CD4-positive, alpha-beta memory T cell (primary cell): ENCODE data around the gene AOPEP. TPM values are rescaled to one million over a fixed set of nuclear protein-coding genes. Genes with fewer than 3 reads are reported as not detected.

Source experiments
- CTCF ChIA-PET: fragments of 350-600 bp; sonication (Branson Sonifier 250); formaldehyde crosslinking; loops from one replicate; lab custom pipeline; 2021; ENCODE audit warnings: inconsistent platforms; ENCODE audit not compliant: partially characterized antibody; lab: Charles Lee
- POLR2A ChIA-PET: fragments of 350-600 bp; sonication (Branson Sonifier 250); formaldehyde crosslinking; loops from one replicate; lab custom pipeline; 2021; ENCODE audit not compliant: partially characterized antibody; lab: Charles Lee
- DNase-seq, 5 donors: peaks; one replicate each; pipeline versions ENCODE4 v3.0.0 to v3.0.0-alpha.2; 2020 to 2022; ENCODE audit warnings: mixed read lengths in 1 of 5
- H3K27ac ChIP-seq: one replicate; pipeline ENCODE4 v1.7.0; 2013; ENCODE audit warnings: low read depth, low read length
- H3K27me3 ChIP-seq: 2 replicates; pipeline ENCODE4 v1.7.0; 2013; ENCODE audit warnings: mild to moderate bottlenecking, low read length, moderate library complexity; ENCODE audit not compliant: insufficient read depth
- H3K36me3 ChIP-seq: 2 replicates; pipeline ENCODE4 v1.7.0; 2013; ENCODE audit warnings: mild to moderate bottlenecking, low read length, moderate library complexity; ENCODE audit not compliant: insufficient read depth
- H3K4me1 ChIP-seq: 2 replicates; pipeline ENCODE4 v1.7.0; 2013; ENCODE audit warnings: mild to moderate bottlenecking, low read length, moderate library complexity; ENCODE audit not compliant: insufficient read depth
- H3K4me3 ChIP-seq, 2 donors: one replicate each; pipeline ENCODE4 v1.7.0; 2013; ENCODE audit warnings: low read length in 2 of 2, mild to moderate bottlenecking in 1 of 2
- H3K9me3 ChIP-seq, 2 donors: one replicate each; pipeline ENCODE4 v1.7.0; 2013; ENCODE audit warnings: low read length in 2 of 2, control low read depth in 1 of 2; ENCODE audit not compliant: control insufficient read depth in 1 of 2
- H3K27ac Mint-ChIP-seq, 7 donors: one replicate each; pipeline ENCODE4 v1.8.0; 2020 to 2021; ENCODE audit warnings: mixed read lengths in 7 of 7, mild to moderate bottlenecking in 6 of 7, inconsistent platforms in 3 of 7, moderate library complexity in 3 of 7
- H3K27me3 Mint-ChIP-seq, 2 donors: one replicate each; pipeline ENCODE4 v1.8.0; 2020 to 2021; ENCODE audit warnings: mixed read lengths in 2 of 2
- H3K36me3 Mint-ChIP-seq, 2 donors: one replicate each; pipeline ENCODE4 v1.8.0; 2020 to 2021; ENCODE audit warnings: mixed read lengths in 2 of 2, inconsistent platforms in 1 of 2, mild to moderate bottlenecking in 1 of 2
- H3K4me1 Mint-ChIP-seq, 4 donors: one replicate each; pipeline ENCODE4 v1.8.0; 2020 to 2021; ENCODE audit warnings: mixed read lengths in 4 of 4, mild to moderate bottlenecking in 1 of 4
- H3K4me3 Mint-ChIP-seq, 8 donors: one replicate each; pipeline ENCODE4 v1.8.0; 2020 to 2021; ENCODE audit warnings: mixed read lengths in 8 of 8, mild to moderate bottlenecking in 7 of 8, moderate library complexity in 6 of 8, inconsistent platforms in 3 of 8
- H3K9me3 Mint-ChIP-seq, 8 donors: one replicate each; pipeline ENCODE4 v1.8.0; 2020 to 2021; ENCODE audit warnings: mixed read lengths in 8 of 8, mild to moderate bottlenecking in 5 of 8, inconsistent platforms in 3 of 8, moderate library complexity in 1 of 8
- intact Hi-C: fragments of 100-400 bp; cut with micrococcal nuclease; formaldehyde crosslinking; loops from one replicate; pipeline ENCODE4 v1.15.1; 2023
- polyA plus RNA-seq, 2 donors: library from polyadenylated mRNA; unstranded; fragments of 300-500 nt; fragmentation: Illumina TruSeq; gene quantifications; one replicate each; pipeline ENCODE4 v1.2.3, GENCODE V29; 2021
- total RNA-seq, 2 experiments: library from RNA; stranded (reverse); gene quantifications; one replicate each; pipeline ENCODE4 v1.2.3, GENCODE V29; 2021

Gene AOPEP
- total and polyA plus RNA-seq, 4 experiments from 2014 or later: 3.1 to 11.7 (median 7.6) TPM

DNA sequence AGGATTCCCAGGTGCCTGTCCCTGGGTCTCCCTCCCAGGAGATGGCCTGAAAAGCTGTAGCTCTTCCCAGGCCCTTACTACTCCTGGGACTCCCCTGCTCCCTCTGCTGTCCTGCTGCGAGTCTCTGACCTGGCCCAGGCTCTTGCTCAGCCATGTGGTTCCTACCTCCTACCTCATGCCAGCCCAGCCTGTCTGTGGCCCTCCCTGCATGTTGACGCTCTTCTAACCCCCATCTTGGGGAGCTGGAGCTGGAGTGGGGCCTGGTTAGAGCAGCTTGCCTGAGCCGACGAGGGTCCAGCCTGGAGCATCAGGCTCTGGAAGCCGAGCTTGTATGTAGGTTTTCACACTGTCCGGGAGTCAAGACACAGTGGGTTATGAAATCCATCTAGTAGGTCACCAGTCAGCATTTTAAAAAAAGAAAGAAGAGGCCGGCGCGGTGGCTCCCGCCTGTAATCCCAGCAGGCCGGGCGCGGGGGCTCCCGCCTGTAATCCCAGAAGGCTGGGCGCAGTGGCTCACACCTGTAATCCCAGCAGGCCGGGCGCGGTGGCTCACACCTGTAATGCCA, 346.6 kb downstream of the AOPEP start:
- H3K27me3 ChIP-seq: no peaks in the 10 kb centered on the region
- H3K4me3 Mint-ChIP-seq: no peak overlapping the region
- peak overlapping the region in 1 of 7 donors; percentile 41 for H3K27ac Mint-ChIP-seq
- H3K27me3 Mint-ChIP-seq: no peaks in the 10 kb centered on the region
- no peaks in the 10 kb centered on the region for H3K9me3 ChIP-seq
- H3K36me3 ChIP-seq: no peaks in the 10 kb centered on the region
- POLR2A ChIA-PET: no interaction called here
- no peaks in the 10 kb centered on the region for H3K4me1 Mint-ChIP-seq
- CTCF ChIA-PET: interaction anchor here (1.4 to 1.7 kb wide), 2 partner anchors 290 to 392 kb away, joined by 5 to 6 read pairs; no protein-coding TSS in a partner anchor
- no peak for DNase-seq
- no peaks in the 10 kb centered on the region for H3K9me3 Mint-ChIP-seq
- H3K4me1 ChIP-seq: no peaks in the 10 kb centered on the region
- H3K27ac ChIP-seq: no peak overlapping the region
- no peaks in the 10 kb centered on the region for H3K36me3 Mint-ChIP-seq
- intact Hi-C loops: no loop called here
- no peak overlapping the region for H3K4me3 ChIP-seq

DNA sequence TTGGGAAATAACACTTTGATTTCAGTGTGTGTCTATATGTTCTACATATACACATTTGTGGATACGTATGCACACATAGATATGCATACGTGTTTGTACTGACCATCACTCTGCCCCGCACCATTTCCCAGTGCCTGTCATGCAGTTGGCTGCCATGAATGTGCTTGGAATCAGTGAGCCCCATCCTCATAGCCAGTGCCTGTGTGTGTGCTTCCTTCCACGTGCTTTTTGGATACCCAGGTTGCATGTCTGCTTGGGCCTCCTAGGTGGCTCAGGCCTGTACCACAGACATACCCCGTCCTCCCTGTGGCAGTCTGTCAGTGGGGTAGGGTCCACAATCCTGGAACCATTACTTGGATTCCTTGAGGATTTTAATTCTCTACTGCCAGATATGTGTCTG, 347.4 kb downstream of the AOPEP start:
- Histone ChIP-seq H3K27ac (no peak overlapping the region), H3K27me3 (no peaks in the 10 kb centered on the region), H3K36me3 (no peaks in the 10 kb centered on the region), H3K4me1 (no peaks in the 10 kb centered on the region), H3K4me3 (no peak overlapping the region), H3K9me3 (no peaks in the 10 kb centered on the region)
- ChIA-PET POLR2A (no interaction called here), CTCF (no interaction called here)
- H3K27me3 Mint-ChIP-seq: no peaks in the 10 kb centered on the region
- no peaks in the 10 kb centered on the region for H3K36me3 Mint-ChIP-seq
- no peak overlapping the region for H3K27ac Mint-ChIP-seq
- no peak overlapping the region for H3K4me3 Mint-ChIP-seq
- no peaks in the 10 kb centered on the region for H3K4me1 Mint-ChIP-seq
- DNase-seq: no peak
- intact Hi-C loops: no loop called here
- H3K9me3 Mint-ChIP-seq: no peaks in the 10 kb centered on the region

DNA sequence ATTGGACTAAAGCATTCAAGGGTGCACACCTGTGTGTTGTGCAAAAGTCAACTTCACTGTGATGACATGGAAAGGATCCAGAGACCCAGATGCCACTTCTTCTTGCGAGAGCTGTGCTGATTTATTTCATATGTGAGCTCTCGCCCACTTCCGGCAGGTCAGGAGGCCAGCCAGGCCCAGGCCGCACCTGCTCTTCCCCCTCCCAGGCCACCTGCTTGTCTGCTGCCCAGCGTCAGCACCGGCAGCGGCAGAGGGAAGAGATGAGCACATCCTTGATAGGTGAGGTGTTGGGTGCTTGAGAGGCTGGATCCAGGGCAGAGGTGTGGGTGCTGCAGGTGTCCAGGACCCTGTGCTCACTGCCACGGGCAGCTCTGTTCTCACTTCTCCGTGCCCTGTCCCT, 348.1 kb downstream of the AOPEP start:
- H3K4me1 ChIP-seq: no peaks in the 10 kb centered on the region
- CTCF ChIA-PET: interaction anchor here (1.4 kb wide), 1 partner anchor 290 kb away, joined by 3 read pairs; no protein-coding TSS in a partner anchor
- no peak for DNase-seq

DNA sequence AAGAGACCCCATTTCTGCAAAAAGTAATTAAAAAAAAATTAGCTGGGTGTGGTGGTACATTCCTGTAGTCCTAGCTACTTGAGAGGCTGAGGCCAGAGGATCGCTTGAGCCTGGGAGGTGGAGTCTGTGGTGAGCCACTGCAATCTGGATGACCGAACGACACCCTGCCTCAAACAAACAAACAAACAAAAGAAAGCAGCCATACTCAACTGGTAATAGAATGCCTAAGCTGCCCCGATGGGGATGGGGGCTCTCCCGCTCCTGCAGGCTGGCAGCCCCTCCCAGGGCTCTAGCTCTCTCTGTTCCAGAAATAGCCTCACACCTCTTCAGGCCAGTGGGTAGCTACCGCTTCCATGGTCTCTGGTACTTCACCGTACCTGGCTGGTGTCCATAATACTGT, 349.2 kb downstream of the AOPEP start:
- H3K36me3 Mint-ChIP-seq: no peaks in the 10 kb centered on the region
- POLR2A ChIA-PET: no interaction called here
- intact Hi-C loops: no loop called here
- no peak overlapping the region for H3K4me3 ChIP-seq
- H3K4me1 ChIP-seq: no peaks in the 10 kb centered on the region
- no peaks in the 10 kb centered on the region for H3K9me3 ChIP-seq
- H3K27ac Mint-ChIP-seq: no peak overlapping the region
- no peak overlapping the region for H3K27ac ChIP-seq
- no peak for DNase-seq
- H3K36me3 ChIP-seq: no peaks in the 10 kb centered on the region
- no peaks in the 10 kb centered on the region for H3K9me3 Mint-ChIP-seq
- no peaks in the 10 kb centered on the region for H3K4me1 Mint-ChIP-seq
- CTCF ChIA-PET: interaction anchor here (1.4 kb wide), 1 partner anchor 291 kb away, joined by 3 read pairs; no protein-coding TSS in a partner anchor
- no peaks in the 10 kb centered on the region for H3K27me3 Mint-ChIP-seq
- no peaks in the 10 kb centered on the region for H3K27me3 ChIP-seq
- no peak overlapping the region for H3K4me3 Mint-ChIP-seq

More for the DNA sequence above, 348.1 kb downstream of the AOPEP start:
- H3K27me3 ChIP-seq: no peaks in the 10 kb centered on the region
- no peak overlapping the region for H3K4me3 Mint-ChIP-seq
- no peaks in the 10 kb centered on the region for H3K9me3 ChIP-seq
- H3K4me3 ChIP-seq: no peak overlapping the region
- H3K36me3 ChIP-seq: no peaks in the 10 kb centered on the region
- no peaks in the 10 kb centered on the region for H3K4me1 Mint-ChIP-seq
- no peaks in the 10 kb centered on the region for H3K9me3 Mint-ChIP-seq
- no peak overlapping the region for H3K27ac Mint-ChIP-seq
- POLR2A ChIA-PET: no interaction called here
- H3K27me3 Mint-ChIP-seq: no peaks in the 10 kb centered on the region
- no peak overlapping the region for H3K27ac ChIP-seq
- intact Hi-C loops: no loop called here
- H3K36me3 Mint-ChIP-seq: no peaks in the 10 kb centered on the region

DNA sequence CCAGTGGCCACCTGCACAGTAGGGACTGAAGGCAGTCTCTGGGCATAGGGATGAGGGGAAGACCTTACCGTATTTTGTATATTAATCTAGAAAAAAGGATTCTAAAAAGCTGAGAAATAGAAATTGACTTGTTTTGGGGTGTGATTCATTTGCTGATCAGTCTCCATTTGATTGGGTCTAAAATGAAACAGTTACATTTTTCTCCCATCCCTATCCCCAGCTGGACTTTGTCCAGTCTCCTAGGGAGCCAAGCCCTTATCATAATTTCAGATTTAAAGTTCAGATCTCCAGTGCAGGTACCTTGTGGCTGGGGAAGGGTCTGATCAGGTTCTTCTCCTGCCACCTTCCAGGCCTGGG, 350.2 kb downstream of the AOPEP start:
- no peak overlapping the region for H3K27ac ChIP-seq
- H3K27ac Mint-ChIP-seq: peak overlapping the region in 1 of 7 donors; percentile 27
- H3K4me1 ChIP-seq: no peaks in the 10 kb centered on the region
- H3K9me3 Mint-ChIP-seq: no peaks in the 10 kb centered on the region
- no peaks in the 10 kb centered on the region for H3K36me3 ChIP-seq
- no peak for DNase-seq
- intact Hi-C loops: no loop called here
- no peak overlapping the region for H3K4me3 ChIP-seq
- H3K4me1 Mint-ChIP-seq: no peaks in the 10 kb centered on the region
- no peaks in the 10 kb centered on the region for H3K9me3 ChIP-seq
- H3K27me3 ChIP-seq: no peaks in the 10 kb centered on the region
- no peak overlapping the region for H3K4me3 Mint-ChIP-seq
- ChIA-PET POLR2A (no interaction called here), CTCF (no interaction called here)
- H3K27me3 Mint-ChIP-seq: no peaks in the 10 kb centered on the region
- H3K36me3 Mint-ChIP-seq: peaks cover 2 to 4% of the 10 kb centered on the region in 2 donors

DNA sequence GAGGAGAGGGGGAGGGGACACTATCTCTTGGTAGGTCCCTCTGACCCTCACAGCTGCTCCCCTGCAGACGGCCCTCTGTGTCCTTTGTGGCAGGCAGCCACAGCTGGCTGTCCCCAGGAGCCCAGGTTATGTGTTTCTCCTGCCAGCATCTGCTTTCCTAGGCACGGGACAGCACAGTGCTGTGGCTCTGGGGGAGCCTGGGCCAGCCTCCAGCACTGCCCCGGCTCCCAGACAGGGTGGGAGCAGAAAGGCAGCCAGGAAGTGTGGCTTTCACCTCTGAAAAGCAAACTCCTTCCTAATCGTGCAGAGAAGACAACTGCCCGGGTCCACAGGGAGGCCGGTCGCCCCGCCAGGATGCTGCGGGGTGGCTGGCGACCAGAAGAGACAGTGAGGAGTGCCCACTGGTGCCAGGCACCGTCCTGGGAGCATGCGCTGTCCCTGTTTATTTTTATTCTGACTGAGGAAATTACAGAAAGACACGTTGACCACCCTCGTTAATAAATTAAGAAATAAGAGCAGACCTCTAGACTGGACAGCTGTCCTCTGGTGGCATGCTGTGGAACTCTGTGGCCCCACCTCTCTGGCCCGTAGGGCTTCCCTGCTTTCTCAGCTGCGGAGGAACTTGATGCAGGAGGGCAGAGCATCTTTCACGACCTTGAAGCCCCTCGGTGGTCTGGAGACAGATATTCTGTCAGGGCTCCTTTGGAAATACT, 350.7 kb downstream of the AOPEP start:
- H3K27ac Mint-ChIP-seq: no peak overlapping the region
- CTCF ChIA-PET: no interaction called here
- POLR2A ChIA-PET: no interaction called here
- intact Hi-C loops: no loop called here
- H3K27me3 ChIP-seq: no peaks in the 10 kb centered on the region
- H3K9me3 ChIP-seq: no peaks in the 10 kb centered on the region
- no peak overlapping the region for H3K4me3 ChIP-seq
- no peaks in the 10 kb centered on the region for H3K4me1 Mint-ChIP-seq
- H3K27me3 Mint-ChIP-seq: no peaks in the 10 kb centered on the region
- peaks cover 2 to 7% of the 10 kb centered on the region in 2 donors for H3K36me3 Mint-ChIP-seq
- H3K9me3 Mint-ChIP-seq: no peaks in the 10 kb centered on the region
- no peaks in the 10 kb centered on the region for H3K36me3 ChIP-seq
- H3K4me1 ChIP-seq: no peaks in the 10 kb centered on the region
- H3K27ac ChIP-seq: no peak overlapping the region
- no peak overlapping the region for H3K4me3 Mint-ChIP-seq
- no peak for DNase-seq

DNA sequence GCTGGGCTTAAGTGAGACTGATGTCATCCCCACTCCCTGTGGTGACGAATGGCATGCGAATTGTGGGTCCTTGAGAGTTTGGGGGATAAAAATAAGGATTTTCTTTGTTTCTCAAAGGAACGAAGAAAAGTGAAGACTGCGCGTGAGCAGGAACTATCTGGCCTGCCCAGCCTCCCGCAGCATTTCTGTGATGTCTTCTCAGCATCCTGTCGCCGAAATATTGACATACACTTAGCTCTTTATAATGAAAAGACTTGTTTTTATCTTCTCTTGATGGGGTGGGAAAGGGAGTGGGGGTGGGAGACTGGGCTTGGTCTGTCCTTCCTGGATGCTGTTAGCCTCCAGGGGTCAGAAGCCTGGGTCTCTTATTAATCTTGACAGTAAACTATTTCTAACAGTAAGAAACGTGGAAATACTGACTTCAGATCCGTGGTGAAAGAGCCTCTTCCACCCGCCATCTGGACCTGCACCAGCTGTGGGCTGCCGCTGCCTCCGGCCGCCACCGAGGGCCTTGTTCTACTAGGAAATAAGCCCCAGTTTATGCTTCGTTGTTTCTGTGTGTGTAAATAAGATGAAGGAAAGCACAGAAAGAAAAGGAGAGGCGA, 351.4 kb downstream of the AOPEP start:
- H3K27ac Mint-ChIP-seq: peak overlapping the region in 1 of 7 donors; percentile 63
- ChIA-PET CTCF (no interaction called here), POLR2A (no interaction called here)
- H3K4me1 Mint-ChIP-seq: no peaks in the 10 kb centered on the region
- Histone ChIP-seq H3K4me3 (no peak overlapping the region), H3K27me3 (no peaks in the 10 kb centered on the region), H3K9me3 (no peaks in the 10 kb centered on the region), H3K4me1 (no peaks in the 10 kb centered on the region), H3K36me3 (no peaks in the 10 kb centered on the region), H3K27ac (no peak overlapping the region)
- intact Hi-C loops: no loop called here
- H3K36me3 Mint-ChIP-seq: peaks cover 5 to 14% of the 10 kb centered on the region in 2 donors
- no peaks in the 10 kb centered on the region for H3K9me3 Mint-ChIP-seq
- DNase-seq: no peak
- no peak overlapping the region for H3K4me3 Mint-ChIP-seq
- H3K27me3 Mint-ChIP-seq: no peaks in the 10 kb centered on the region
